Sciatic nerve (tissue), 2 donors: Measurements from ENCODE around the gene MSH5. TPM values are rescaled to one million over a fixed set of nuclear protein-coding genes. Genes with fewer than 3 reads are reported as not detected.
"Not testable (repeated sequence)": the region's sequence is repeated elsewhere in the genome, so short reads cannot be mapped to it uniquely, and the experiment has no call there.

Source experiments
- ATAC-seq: fragments of 200-7000 bp; cut with Tn5 transposase; one replicate; pipeline ENCODE4 v1.9.1; 2020; ENCODE audit warnings: mild to moderate bottlenecking, moderate library complexity
- DNase-seq: peaks from one replicate; pipeline ENCODE4 v3.0.0-alpha.2; 2020; ENCODE audit warnings: low spot score
- intact Hi-C: fragments of 100-400 bp; cut with DNase I; formaldehyde crosslinking; loops from one replicate; pipeline ENCODE4 v1.14.2; 2022
- total RNA-seq: library from RNA; stranded (reverse); fragmentation: NEBNext Ultra II Directional; extraction: Animal tissue kit (Norgen Biotek cat#: 25700); gene quantifications from one replicate; pipeline ENCODE4 v1.2.1, GENCODE V29; 2021
- donor health status: DM: no; HTN: no; CAD: no.
- donor health status: DM: no; HTN: no; CAD: no.

MSH5 gene
- 21.2 TPM for total RNA-seq

GRCh38 chr6:31739639-31740396 lies at the start of gene MSH5:
TSS of gene MSH5 (plus strand) at chr6:31740005. CDS start at chr6:31740467, 462 bp downstream.
- ATAC-seq = peak; percentile 95
- intact Hi-C loops = loop anchor here (10.0 kb wide), 1 partner anchor 155 kb away; the partner anchor contains the start of gene EHMT2
- DNase-seq = peak; percentile 98

GRCh38 chr6:31690231-31691077 lies 49.4 kb upstream of the MSH5 start:
- no peak for ATAC-seq
- no peak for DNase-seq
- intact Hi-C loops = no loop called here

GRCh38 chr6:31691078-31691463 lies 48.7 kb upstream of the MSH5 start:
- DNase-seq (no peak), ATAC-seq (no peak)
- intact Hi-C loops = no loop called here

- ATAC-seq (no peak), DNase-seq (no peak)
- intact Hi-C loops = no loop called here
These were observed 48.2 kb upstream of the MSH5 start for GRCh38 chr6:31691564-31692108.

- ATAC-seq (no peak), DNase-seq (no peak)
- intact Hi-C loops = no loop called here
These were observed 47.5 kb upstream of the MSH5 start for GRCh38 chr6:31692353-31692752.

GRCh38 chr6:31692886-31693285 lies 46.9 kb upstream of the MSH5 start:
- DNase-seq (no peak), ATAC-seq (no peak)
- intact Hi-C loops = no loop called here

GRCh38 chr6:31693535-31693934 lies 46.3 kb upstream of the MSH5 start:
- intact Hi-C loops = no loop called here
- DNase-seq (no peak), ATAC-seq (no peak)

GRCh38 chr6:31697555-31697954 lies 42.2 kb upstream of the MSH5 start:
- ATAC-seq (no peak), DNase-seq (no peak)
- intact Hi-C loops = no loop called here

GRCh38 chr6:31700740-31701401 lies 38.9 kb upstream of the MSH5 start:
- no peak for DNase-seq
- ATAC-seq = no peak
- intact Hi-C loops = no loop called here

- intact Hi-C loops = no loop called here
- peak; percentile 1 for ATAC-seq
- no peak for DNase-seq
These were observed 38.0 kb upstream of the MSH5 start for GRCh38 chr6:31701666-31702404.

- no peak for DNase-seq
- peak; percentile 11 for ATAC-seq
- intact Hi-C loops = no loop called here
These were observed 37.4 kb upstream of the MSH5 start for GRCh38 chr6:31702405-31702818.

GRCh38 chr6:31702819-31703716 lies 36.7 kb upstream of the MSH5 start, which contains the start of gene ABHD16A:
TSS of gene ABHD16A (minus strand) at chr6:31703324. CDS start at chr6:31703281, 43 bp downstream.
- ATAC-seq = peak; percentile 99
- intact Hi-C loops = no loop called here
- DNase-seq = peak; percentile 99

GRCh38 chr6:31705931-31706330 lies 33.9 kb upstream of the MSH5 start:
- no peak for ATAC-seq
- DNase-seq = no peak
- intact Hi-C loops = no loop called here

- ATAC-seq (no peak), DNase-seq (no peak)
- intact Hi-C loops = no loop called here
These were observed 33.2 kb upstream of the MSH5 start, which contains the start of gene LY6G6F for GRCh38 chr6:31706599-31706998. TSS of gene LY6G6F (plus strand) at chr6:31706866. CDS start at chr6:31706907, 41 bp downstream.

GRCh38 chr6:31707701-31708100 lies 32.1 kb upstream of the MSH5 start:
- no peak for ATAC-seq
- intact Hi-C loops = no loop called here
- no peak for DNase-seq

GRCh38 chr6:31708224-31708623 lies 31.6 kb upstream of the MSH5 start:
- DNase-seq = no peak
- intact Hi-C loops = no loop called here
- ATAC-seq = no peak

- ATAC-seq, DNase-seq, intact Hi-C loops: not testable (repeated sequence)
These were observed 30.6 kb upstream of the MSH5 start for GRCh38 chr6:31709157-31709556.
